ENCODE measurements around the gene AGTRAP. TPM values are rescaled to one million over a fixed set of nuclear protein-coding genes. Genes with fewer than 3 reads are reported as not detected.

The AGTRAP gene
- total and polyA plus RNA-seq, 9 of the 15 experiments (the other 6 are each of a cell fraction or from before 2014, with no cell fraction given), result 26.8 to 105 (median 57.5) TPM

- no peak for TF ChIP-seq ZBTB9 (CRISPR knock-in tag; IDR thresholded peaks at IDR 0.05)
- TF ChIP-seq ATF1 (CRISPR knock-in tag; IDR thresholded peaks at IDR 0.05), result no peak
- TF ChIP-seq ATF1 (tag; IDR thresholded peaks at IDR 0.05), result peak; percentile 39
- TF ChIP-seq SREBF1 (IDR thresholded peaks at IDR 0.05; ENCODE audit: borderline replicate concordance, low read depth, low read length), result no peak
- 0 out of 2 replicates have a peak, but pooled peaks have one; percentile 17 for TF ChIP-seq SMAD4 (CRISPR knock-in tag; conservative IDR thresholded peaks at IDR 0.05)
- no peak for TF ChIP-seq NFE2L1 (tag; IDR thresholded peaks at IDR 0.05; ENCODE audit: borderline replicate concordance, low read depth)
- TF ChIP-seq PYGO2 (tag; IDR thresholded peaks at IDR 0.05), result no peak
- no peak for TF ChIP-seq ZNF23 (CRISPR knock-in tag; IDR thresholded peaks at IDR 0.05)
- no peak for TF ChIP-seq HNRNPUL1 (IDR thresholded peaks at IDR 0.05; ENCODE audit: low read length)
- no peak for TF ChIP-seq FOS (IDR thresholded peaks at IDR 0.05; ENCODE audit: extremely low read depth, insufficient read length)
- no peak for TF ChIP-seq JUN (IDR thresholded peaks at IDR 0.05; ENCODE audit: borderline replicate concordance, low read depth, low read length)
- TF ChIP-seq JUN (CRISPR knock-in tag; IDR thresholded peaks at IDR 0.05; ENCODE audit: borderline replicate concordance), result no peak
- TF ChIP-seq BACH1 (tag; IDR thresholded peaks at IDR 0.05), result no peak
- TF ChIP-seq PBX2 (CRISPR knock-in tag; IDR thresholded peaks at IDR 0.05; ENCODE audit: low read depth), result no peak
- no peak for TF ChIP-seq PBX2 (tag; conservative IDR thresholded peaks at IDR 0.05; ENCODE audit: low read depth)
- no peak for TF ChIP-seq PHB (CRISPR knock-in tag; IDR thresholded peaks at IDR 0.05)
- TF ChIP-seq CHD2 (IDR thresholded peaks at IDR 0.05; ENCODE audit: low read depth, low read length), result no peak
- TF ChIP-seq C11orf30 (IDR thresholded peaks at IDR 0.05; ENCODE audit: low read depth), result no peak
- peak; percentile 91 to 92 for TF ChIP-seq E2F6 (IDR thresholded peaks at IDR 0.05; ENCODE audit: borderline replicate concordance in 1 of 2, extremely low read depth in 1 of 2, insufficient read depth in 1 of 2, insufficient read length in 1 of 2, low read depth in 1 of 2, low read length in 1 of 2, poor library complexity in 1 of 2, severe bottlenecking in 1 of 2)
- TF ChIP-seq FOXM1 (IDR thresholded peaks at IDR 0.05; ENCODE audit: low read depth), result no peak
- TF ChIP-seq FOXM1 (CRISPR knock-in tag; IDR thresholded peaks at IDR 0.05; ENCODE audit: low read depth), result no peak
- TF ChIP-seq FOXA1 (IDR thresholded peaks at IDR 0.05; ENCODE audit: borderline replicate concordance), result no peak
- TF ChIP-seq CBX5 (IDR thresholded peaks at IDR 0.05; ENCODE audit: borderline replicate concordance, low read depth), result no peak
- no peak for TF ChIP-seq CBFA2T2 (conservative IDR thresholded peaks at IDR 0.05)
- no peak; the same call in 1 of the 2 replicates for TF ChIP-seq MTA1 (IDR thresholded peaks at IDR 0.05; ENCODE audit: borderline replicate concordance)
- TF ChIP-seq ZNF778 (CRISPR knock-in tag; IDR thresholded peaks at IDR 0.05), result no peak
- TF ChIP-seq EHMT2 (IDR thresholded peaks at IDR 0.05), result no peak
Observed at GRCh38 chr1:11719313-11720032, 16.5 kb upstream of the AGTRAP start (continued).
